ENCODE results near the gene MRAS. TPM values are rescaled to one million over a fixed set of nuclear protein-coding genes. Genes with fewer than 3 reads are reported as not detected.

The MRAS gene
- polyA plus RNA-seq, 3 donors = 6.2 to 13.2 (median 8.3) TPM

- Histone ChIP-seq H3K4me2 (replicated peaks; ENCODE audit: extremely low read depth, low read length, poor library complexity, severe bottlenecking) (peak overlapping the region; percentile 90), H3K27me3 (ENCODE audit: control insufficient read depth in 2 of 2, insufficient read depth in 2 of 2, low read length in 2 of 2) (peaks cover 22 to 69% of the 10 kb centered on the region in 2 donors)
Measured at GRCh38 chr3:138433892-138434275, 85.5 kb downstream of the MRAS start.

GRCh38 chr3:138434276-138434874 is 86.0 kb downstream of the MRAS start, which contains the start of gene ESYT3:
Gene ESYT3, plus strand, starts transcription at chr3:138434616. Its CDS starts 183 bp downstream, at chr3:138434799.
- under 1% methylated on average over 54 of the region's 54 CpGs for WGBS (ENCODE audit: insufficient coverage)
- H3K4me1 ChIP-seq (ENCODE audit: control insufficient read depth in 1 of 2, insufficient read depth in 2 of 2, low read length in 2 of 2) = peaks cover 21 to 25% of the 10 kb centered on the region in 2 donors
- peaks cover 22 to 69% of the 10 kb centered on the region in 2 donors for H3K27me3 ChIP-seq (ENCODE audit: control insufficient read depth in 2 of 2, insufficient read depth in 2 of 2, low read length in 2 of 2)
- H3K27ac Mint-ChIP-seq = peak within 1 kb of the TSS in 1 of 7 donors; percentile 36
- H3K27me3 Mint-ChIP-seq (ENCODE audit: low read depth in 3 of 3) = peaks cover 53 to 64% (median 57%) of the 10 kb centered on the region in 3 donors
- no peak within 1 kb of the TSS for H3K27ac ChIP-seq (ENCODE audit: low read depth in 1 of 2, low read length in 2 of 2)
- H3K9ac ChIP-seq (ENCODE audit: insufficient read depth, low read length, poor library complexity, severe bottlenecking) = no peak within 1 kb of the TSS
- H3K9me3 ChIP-seq (replicated peaks in 1 of 2; ENCODE audit: control insufficient read depth in 1 of 2, insufficient read depth in 1 of 2, low read length in 2 of 2) = peaks cover 0 to 16% of the 10 kb centered on the region in 2 donors
- H3K36me3 ChIP-seq (replicated peaks in 1 of 2; ENCODE audit: control insufficient read depth in 1 of 2, insufficient read depth in 2 of 2, low read length in 2 of 2) = no peaks in the 10 kb centered on the region
- DNase-seq = peak in 2 of 3 donors; percentile 7 to 27
- H3K9me3 Mint-ChIP-seq = peaks cover 0 to 10% (median 7%) of the 10 kb centered on the region in 7 donors
- H3K36me3 Mint-ChIP-seq = no peaks in the 10 kb centered on the region
- H3K4me2 ChIP-seq (replicated peaks; ENCODE audit: extremely low read depth, low read length, poor library complexity, severe bottlenecking) = peak within 1 kb of the TSS; percentile 90
- no peak for TF ChIP-seq CTCF (IDR thresholded peaks at IDR 0.05)
- H3K4me3 ChIP-seq (replicated peaks in 1 of 3; ENCODE audit: low read depth in 2 of 3, low read length in 3 of 3) = peak within 1 kb of the TSS; percentile 25 to 75 (median 26)
- H3K4me3 Mint-ChIP-seq = peak within 1 kb of the TSS; percentile 77 to 92
- peak within 1 kb of the TSS; percentile 61 for H2AFZ ChIP-seq (ENCODE audit: insufficient read depth, low read depth, low read length, poor library complexity, severe bottlenecking)
- intact Hi-C loops (cut with micrococcal nuclease) = no loop called here
- H4K20me1 ChIP-seq (ENCODE audit: insufficient read depth, low read length) = no peaks in the 10 kb centered on the region
- H3K79me2 ChIP-seq (ENCODE audit: insufficient read depth, low read length) = no peaks in the 10 kb centered on the region
- H3K4me1 Mint-ChIP-seq = peaks cover 18% of the 10 kb centered on the region

More at GRCh38 chr3:138433892-138434275, 85.5 kb downstream of the MRAS start:
- peak overlapping the region; percentile 61 for H2AFZ ChIP-seq (ENCODE audit: insufficient read depth, low read depth, low read length, poor library complexity, severe bottlenecking)
- peaks cover 0 to 10% (median 7%) of the 10 kb centered on the region in 7 donors for H3K9me3 Mint-ChIP-seq
- no peak overlapping the region for H3K27ac ChIP-seq (ENCODE audit: low read depth in 1 of 2, low read length in 2 of 2)
- no peak for TF ChIP-seq CTCF (IDR thresholded peaks at IDR 0.05)
- peaks cover 0 to 16% of the 10 kb centered on the region in 2 donors for H3K9me3 ChIP-seq (replicated peaks in 1 of 2; ENCODE audit: control insufficient read depth in 1 of 2, insufficient read depth in 1 of 2, low read length in 2 of 2)
- WGBS (ENCODE audit: insufficient coverage) = 19% methylated on average over 12 of the region's 16 CpGs
- peak overlapping the region in 1 of 7 donors; percentile 36 for H3K27ac Mint-ChIP-seq
- H3K27me3 Mint-ChIP-seq (ENCODE audit: low read depth in 3 of 3) = peaks cover 53 to 68% (median 57%) of the 10 kb centered on the region in 3 donors
- H3K4me1 Mint-ChIP-seq = peaks cover 18% of the 10 kb centered on the region
- no peaks in the 10 kb centered on the region for H3K36me3 Mint-ChIP-seq
- intact Hi-C loops (cut with micrococcal nuclease) = no loop called here
- no peaks in the 10 kb centered on the region for H3K36me3 ChIP-seq (replicated peaks in 1 of 2; ENCODE audit: control insufficient read depth in 1 of 2, insufficient read depth in 2 of 2, low read length in 2 of 2)
- peak in 1 of 3 donors; percentile 22 for DNase-seq
- H3K4me1 ChIP-seq (ENCODE audit: control insufficient read depth in 1 of 2, insufficient read depth in 2 of 2, low read length in 2 of 2) = peaks cover 21 to 25% of the 10 kb centered on the region in 2 donors
- no peaks in the 10 kb centered on the region for H3K79me2 ChIP-seq (ENCODE audit: insufficient read depth, low read length)
- H3K4me3 Mint-ChIP-seq = peak overlapping the region; percentile 77 to 92
- peak overlapping the region in 1 of 3 experiments; percentile 75 for H3K4me3 ChIP-seq (replicated peaks in 1 of 3; ENCODE audit: low read depth in 2 of 3, low read length in 3 of 3)
- no peak overlapping the region for H3K9ac ChIP-seq (ENCODE audit: insufficient read depth, low read length, poor library complexity, severe bottlenecking)
- H4K20me1 ChIP-seq (ENCODE audit: insufficient read depth, low read length) = no peaks in the 10 kb centered on the region

All from CD14-positive monocyte (primary cell).